HG02970 (cell line): ENCODE results near the gene KCNT2.
"Not testable (repeated sequence)": the region's sequence is repeated elsewhere in the genome, so short reads cannot be mapped to it uniquely, and the experiment has no call there.

Experiments used
- ATAC-seq: cut with Tn5 transposase; IDR thresholded peaks from one replicate; pipeline ENCODE4 v1.9.1; 2021; ENCODE audit warnings: mild to moderate bottlenecking, moderate library complexity, moderate number of reproducible peaks; ENCODE audit not compliant: unreplicated experiment, low FRiP score

KCNT2 gene

GRCh38 chr1:196522574-196523345 is 85.5 kb downstream of the KCNT2 start:
- ATAC-seq, result not testable (repeated sequence)

- ATAC-seq, result no peak
These were observed 91.0 kb downstream of the KCNT2 start for GRCh38 chr1:196517193-196517592.

- ATAC-seq, result no peak
These were observed 91.9 kb downstream of the KCNT2 start for GRCh38 chr1:196516373-196516772.

- ATAC-seq, result no peak
These were observed 92.3 kb downstream of the KCNT2 start for GRCh38 chr1:196515904-196516303.

- no peak for ATAC-seq
These were observed 94.4 kb downstream of the KCNT2 start for GRCh38 chr1:196513821-196514220.

- ATAC-seq, result no peak
These were observed 97.8 kb downstream of the KCNT2 start for GRCh38 chr1:196510451-196510850.

GRCh38 chr1:196504224-196504623 is 104.0 kb downstream of the KCNT2 start:
- not testable (repeated sequence) for ATAC-seq

GRCh38 chr1:196502437-196502836 is 105.8 kb downstream of the KCNT2 start:
- no peak for ATAC-seq

- ATAC-seq, result no peak
These were observed 106.3 kb downstream of the KCNT2 start for GRCh38 chr1:196501760-196502428.

GRCh38 chr1:196497817-196498216 is 110.4 kb downstream of the KCNT2 start:
- no peak for ATAC-seq

- no peak for ATAC-seq
These were observed 113.5 kb downstream of the KCNT2 start for GRCh38 chr1:196494766-196495165.

- ATAC-seq, result no peak
These were observed 114.4 kb downstream of the KCNT2 start for GRCh38 chr1:196493881-196494280.

GRCh38 chr1:196488579-196488978 is 119.7 kb downstream of the KCNT2 start:
- ATAC-seq, result no peak

- no peak for ATAC-seq
These were observed 121.9 kb downstream of the KCNT2 start for GRCh38 chr1:196486346-196486745.

GRCh38 chr1:196481616-196482015 is 126.6 kb downstream of the KCNT2 start:
- ATAC-seq, result no peak

GRCh38 chr1:196477262-196477661 is 131.0 kb downstream of the KCNT2 start:
- no peak for ATAC-seq

GRCh38 chr1:196467230-196467925 is 140.9 kb downstream of the KCNT2 start:
- no peak for ATAC-seq

- no peak for ATAC-seq
These were observed 141.6 kb downstream of the KCNT2 start for GRCh38 chr1:196466654-196467053.

- no peak for ATAC-seq
These were observed 142.1 kb downstream of the KCNT2 start for GRCh38 chr1:196466166-196466565.

- ATAC-seq, result no peak
These were observed 143.7 kb downstream of the KCNT2 start for GRCh38 chr1:196464480-196464941.

- ATAC-seq, result no peak
These were observed 146.2 kb downstream of the KCNT2 start for GRCh38 chr1:196462086-196462485.
